H1 (cell line): ENCODE results near the gene CXCL5. TPM values are rescaled to one million over a fixed set of nuclear protein-coding genes. Genes with fewer than 3 reads are reported as not detected.

Source experiments
- CTCF ChIA-PET: fragments of 300-600 bp; sonication (Branson Sonifier 250); formaldehyde crosslinking; loops from one replicate; lab custom pipeline; 2021; ENCODE audit not compliant: partially characterized antibody; lab: Charles Lee
- POLR2A ChIA-PET: fragments of 300-600 bp; sonication (Branson Sonifier 250); formaldehyde crosslinking; loops from one replicate; lab custom pipeline; 2021; ENCODE audit warnings: inconsistent platforms; ENCODE audit not compliant: partially characterized antibody; lab: Charles Lee
- DNase-seq, 2 experiments: peaks; one replicate each; pipeline versions ENCODE4 v3.0.0 to v3.0.0-alpha.2; 2010 to 2022; ENCODE audit warnings: low spot score in 2 of 2, low read depth in 1 of 2, mixed read lengths in 1 of 2
- FAIRE-seq: peaks from 2 replicates; lab custom pipeline; 2011; peaks lifted over from hg19 to GRCh38; lab: Jason Lieb, UNC
- H2AFZ ChIP-seq: 2 replicates; pipeline ENCODE4 v1.8.1; 2012; ENCODE audit warnings: low read length, inconsistent platforms
- H2AK5ac ChIP-seq: 2 replicates; pipeline ENCODE4 v1.6.1; 2013; ENCODE audit warnings: low read depth, low read length
- H2BK120ac ChIP-seq: replicated peaks from 2 replicates; pipeline ENCODE3; 2013; ENCODE audit warnings: low read depth, low read length, inconsistent platforms
- H2BK12ac ChIP-seq: 2 replicates; pipeline ENCODE4 v1.6.1; 2013; ENCODE audit warnings: low read depth, low read length
- H2BK15ac ChIP-seq: 2 replicates; pipeline ENCODE4 v1.6.1; 2013; ENCODE audit warnings: low read length
- H2BK20ac ChIP-seq: 2 replicates; pipeline ENCODE4 v1.6.1; 2013; ENCODE audit warnings: low read length
- H2BK5ac ChIP-seq: 2 replicates; pipeline ENCODE4 v1.6.1; 2013; ENCODE audit warnings: low read depth, low read length
- H3K14ac ChIP-seq: 2 replicates; pipeline ENCODE4 v1.6.1; 2013; ENCODE audit warnings: inconsistent platforms; ENCODE audit not compliant: insufficient read length
- H3K18ac ChIP-seq: 2 replicates; pipeline ENCODE4 v1.6.1; 2013; ENCODE audit warnings: low read length; ENCODE audit errors: extremely low read depth
- H3K23ac ChIP-seq: 2 replicates; pipeline ENCODE4 v1.6.1; 2013; ENCODE audit warnings: inconsistent platforms; ENCODE audit not compliant: insufficient read length
- H3K23me2 ChIP-seq: 2 replicates; pipeline ENCODE4 v1.6.1; 2013; ENCODE audit warnings: low read depth, low read length
- H3K27ac ChIP-seq: 2 replicates; pipeline ENCODE4 v1.6.1; 2011; ENCODE audit warnings: low read depth, low read length, inconsistent platforms
- H3K27me3 ChIP-seq, 4 experiments: replicated peaks in 1 of 4; 1 replicate in 1 of 4; 2 replicates in 3 of 4; pipeline versions ENCODE4 v1.6.1 to v1.8.1; 2011 to 2013; ENCODE audit warnings: low read length in 3 of 4, mild to moderate bottlenecking in 3 of 4, inconsistent platforms in 2 of 4, mixed read lengths in 2 of 4, moderate library complexity in 1 of 4; ENCODE audit not compliant: control insufficient read depth in 3 of 4, insufficient read depth in 3 of 4; ENCODE audit errors: extremely low read depth in 1 of 4
- H3K36me3 ChIP-seq, 4 experiments: 2 replicates each; pipeline versions ENCODE4 v1.6.1 to v1.8.1; 2011 to 2013; ENCODE audit warnings: mild to moderate bottlenecking in 4 of 4, low read length in 3 of 4, moderate library complexity in 2 of 4, control low read depth in 1 of 4, inconsistent platforms in 1 of 4; ENCODE audit not compliant: insufficient read depth in 4 of 4, control insufficient read depth in 2 of 4
- H3K4ac ChIP-seq: replicated peaks from 2 replicates; pipeline ENCODE3; 2013; ENCODE audit warnings: low read length, low read depth, mixed read lengths, inconsistent platforms; ENCODE audit not compliant: insufficient read length
- H3K4me1 ChIP-seq, 4 experiments: replicated peaks in 1 of 4; 1 replicate in 1 of 4; 2 replicates in 3 of 4; pipeline versions ENCODE4 v1.6.1 to v1.8.1; 2011 to 2013; ENCODE audit warnings: low read length in 3 of 4, inconsistent platforms in 2 of 4, mixed read lengths in 1 of 4; ENCODE audit not compliant: insufficient read depth in 4 of 4, control insufficient read depth in 3 of 4
- H3K4me2 ChIP-seq, 2 experiments: 2 replicates each; pipeline versions ENCODE4 v1.6.1 to v1.8.1; 2011 to 2013; ENCODE audit warnings: low read depth in 2 of 2, low read length in 2 of 2, control low read depth in 1 of 2, inconsistent platforms in 1 of 2, mild to moderate bottlenecking in 1 of 2; ENCODE audit not compliant: insufficient read depth in 1 of 2
- H3K4me3 ChIP-seq, 4 experiments: fragments of 200-600, 300-600 bp in 1 of 4; sonication (generic), shearing (Covaris generic), sonication (Bioruptor Twin) in 1 of 4; 2 replicates each; pipeline versions ENCODE4 v1.5.1 to v1.8.1; 2011 to 2016; ENCODE audit warnings: low read length in 4 of 4, low read depth in 3 of 4, control low read depth in 2 of 4, inconsistent platforms in 2 of 4, mild to moderate bottlenecking in 2 of 4, mixed read lengths in 1 of 4, moderate library complexity in 1 of 4; ENCODE audit not compliant: insufficient read depth in 2 of 4; ENCODE audit errors: extremely low read depth in 1 of 4
- H3K56ac ChIP-seq: replicated peaks from 2 replicates; pipeline ENCODE3; 2013; ENCODE audit warnings: low read depth, mild to moderate bottlenecking, mixed read lengths, low read length, inconsistent platforms; ENCODE audit not compliant: insufficient read length
- H3K79me1 ChIP-seq: 2 replicates; pipeline ENCODE4 v1.6.1; 2013; ENCODE audit warnings: low read depth, low read length, control low read depth
- H3K79me2 ChIP-seq, 2 experiments: 2 replicates each; pipeline versions ENCODE4 v1.6.1 to v1.8.1; 2012 to 2013; ENCODE audit warnings: low read length in 2 of 2, mild to moderate bottlenecking in 2 of 2, inconsistent platforms in 1 of 2; ENCODE audit not compliant: insufficient read depth in 2 of 2, control insufficient read depth in 1 of 2
- H3K9ac ChIP-seq, 4 experiments: replicated peaks in 1 of 4; 1 replicate in 1 of 4; 2 replicates in 3 of 4; pipeline versions ENCODE4 v1.6.1 to v1.8.1; 2011 to 2013; ENCODE audit warnings: low read depth in 3 of 4, low read length in 3 of 4, control low read depth in 2 of 4, mild to moderate bottlenecking in 2 of 4, moderate library complexity in 2 of 4, inconsistent platforms in 1 of 4; ENCODE audit errors: extremely low read depth in 1 of 4
- H3K9me3 ChIP-seq, 2 experiments: 2 replicates each; pipeline versions ENCODE4 v1.6.1 to v1.8.1; 2012 to 2013; ENCODE audit warnings: mild to moderate bottlenecking in 2 of 2, moderate library complexity in 2 of 2, control low read depth in 1 of 2, inconsistent platforms in 1 of 2, low read depth in 1 of 2, low read length in 1 of 2, mixed read lengths in 1 of 2; ENCODE audit not compliant: insufficient read depth in 2 of 2
- H4K20me1 ChIP-seq, 2 experiments: replicated peaks in 1 of 2; 2 replicates each; pipeline versions ENCODE3 to v1.8.1; 2011 to 2013; ENCODE audit warnings: inconsistent platforms in 2 of 2, low read length in 2 of 2, mild to moderate bottlenecking in 1 of 2; ENCODE audit not compliant: insufficient read depth in 2 of 2, control insufficient read depth in 1 of 2
- H4K5ac ChIP-seq: 2 replicates; pipeline ENCODE4 v1.6.1; 2013; ENCODE audit warnings: low read length, low read depth, mixed read lengths, inconsistent platforms; ENCODE audit not compliant: insufficient read length
- H4K8ac ChIP-seq: 2 replicates; pipeline ENCODE4 v1.8.0; 2013; ENCODE audit warnings: mild to moderate bottlenecking, moderate library complexity, low read length, inconsistent platforms; ENCODE audit not compliant: insufficient read depth; ENCODE audit errors: extremely low read depth
- H4K91ac ChIP-seq: replicated peaks from 2 replicates; pipeline ENCODE3; 2013; ENCODE audit warnings: low read length, mixed read lengths, inconsistent platforms; ENCODE audit not compliant: insufficient read length
- CBX5 ChIP-seq: fragments of 300-800, 300-1000 bp; sonication (generic); IDR thresholded peaks from 2 replicates; pipeline ENCODE4 v1.7.1; 2016; ENCODE audit warnings: antibody characterized with exemption, low read length, low read depth
- HDAC2 ChIP-seq, 2 experiments: fragments of 300-600 bp in 1 of 2; sonication (generic) in 1 of 2; IDR thresholded peaks; 2 replicates each; pipeline ENCODE4 v1.6.1; 2011 to 2012; ENCODE audit warnings: low read depth in 2 of 2, low read length in 2 of 2, mild to moderate bottlenecking in 2 of 2, moderate library complexity in 2 of 2, borderline replicate concordance in 1 of 2, inconsistent platforms in 1 of 2
- JUN ChIP-seq: IDR thresholded peaks from 2 replicates; pipeline ENCODE4 v1.6.1; 2011; ENCODE audit warnings: low read depth, mild to moderate bottlenecking, improper control_type of control experiment, low read length
- POLR2AphosphoS5 ChIP-seq: IDR thresholded peaks from 2 replicates; pipeline ENCODE4 v1.6.1; 2011; ENCODE audit warnings: low read depth, low read length
- SAP30 ChIP-seq: fragments of 300-600 bp; sonication (generic); IDR thresholded peaks from 2 replicates; pipeline ENCODE4 v1.7.1; 2012; ENCODE audit warnings: low read length, moderate library complexity, mild to moderate bottlenecking, inconsistent platforms; ENCODE audit not compliant: insufficient read depth, insufficient replicate concordance
- SRF ChIP-seq: IDR thresholded peaks from 2 replicates; pipeline ENCODE4 v1.6.1; 2011; ENCODE audit warnings: mild to moderate bottlenecking, low read depth, low read length, moderate library complexity
- TBP ChIP-seq: IDR thresholded peaks from 2 replicates; pipeline ENCODE4 v1.6.1; 2011; ENCODE audit warnings: low read depth, low read length, improper control_type of control experiment
- TCF12 ChIP-seq: IDR thresholded peaks from 2 replicates; pipeline ENCODE4 v1.6.1; 2011; ENCODE audit warnings: low read depth, mild to moderate bottlenecking, low read length
- WGBS, 2 experiments: shearing (Covaris generic) in 1 of 2; methylation state at CpG; one replicate each; pipeline versions ENCODE4 v1.1.6 to v1.1.7; 2013 to 2015; ENCODE audit warnings: low lambda C conversion rate in 2 of 2, mixed read lengths in 2 of 2, inconsistent platforms in 1 of 2, low coverage in 1 of 2, missing lambda C conversion rate in 1 of 2; ENCODE audit not compliant: insufficient replicate concordance in 2 of 2, insufficient coverage in 1 of 2, insufficient read length in 1 of 2; ENCODE audit errors: extremely low coverage in 1 of 2, missing lambda C conversion rate in 1 of 2; 5-methylcytosine and 5-hydroxymethylcytosine counted together
- polyA plus RNA-seq, 7 experiments: library from polyadenylated mRNA; depleted of rRNA in 3 of 7; stranded (reverse) in 5 of 7; unstranded in 2 of 7; fragments of >200 nt in 5 of 7; fragments of 200-250 nt in 2 of 7; gene quantifications; 1 replicate in 5 of 7; 2 replicates in 1 of 7; 4 replicates in 1 of 7; pipeline versions ENCODE4 v1.2.1 to v1.2.3, GENCODE V29; 2011 to 2013; ENCODE audit warnings: missing spikeins in 2 of 7, mixed read lengths in 2 of 7
- total RNA-seq: library from RNA; stranded (reverse); fragmentation: NEBNext Ultra II Directional; extraction: Animal tissue kit (Norgen Biotek cat#: 25700); gene quantifications from 2 replicates; pipeline ENCODE4 v1.2.1, GENCODE V29; 2021

The CXCL5 gene
- total and polyA plus RNA-seq, 2 of the 8 experiments (the other 6 are each of a cell fraction or from before 2014, with no cell fraction given), result 10.9 to 15.6 TPM

- H3K9ac ChIP-seq, result no peak overlapping the region
- peak overlapping the region; percentile 82 for H4K5ac ChIP-seq
- no peak overlapping the region; the same call in 1 of the 2 replicates for H3K18ac ChIP-seq
- H2AFZ ChIP-seq, result no peak overlapping the region
- peaks cover 0 to 22% (median 7%) of the 10 kb centered on the region in 4 experiments; a peak in 4 of 7 replicates for H3K4me1 ChIP-seq
- H3K14ac ChIP-seq, result no peak overlapping the region
- H3K79me1 ChIP-seq, result no peaks in the 10 kb centered on the region
- H2BK5ac ChIP-seq, result peak overlapping the region; percentile 19; the same call in 1 of the 2 replicates
- no peak overlapping the region for H3K4me3 ChIP-seq
- no peak overlapping the region for H4K91ac ChIP-seq
- FAIRE-seq (no peak), DNase-seq (no peak)
- no peak overlapping the region for H2BK20ac ChIP-seq
- no peak overlapping the region for H2AK5ac ChIP-seq
- H3K23ac ChIP-seq, result no peak overlapping the region
- ChIA-PET CTCF (interaction anchor here (1.5 to 2.4 kb wide), 2 partner anchors 9 to 21 kb away, joined by 3 to 13 read pairs; no protein-coding TSS in a partner anchor), POLR2A (interaction anchor here (1.0 to 3.0 kb wide), 3 partner anchors 12 to 53 kb away, joined by 3 to 37 read pairs (median 4); partner anchors contain the start of genes CXCL3 and CXCL5)
- H2BK120ac ChIP-seq, result no peak overlapping the region
- H2BK15ac ChIP-seq, result no peak overlapping the region
- H2BK12ac ChIP-seq, result no peak overlapping the region
- H3K79me2 ChIP-seq, result no peaks in the 10 kb centered on the region
- H3K23me2 ChIP-seq, result no peaks in the 10 kb centered on the region
- no peaks in the 10 kb centered on the region; a peak in 1 of 8 replicates for H3K36me3 ChIP-seq
- no peak for TF ChIP-seq SRF
- TF ChIP-seq CBX5, result no peak
- TF ChIP-seq JUN, result no peak
- TF ChIP-seq TBP, result 0 out of 2 replicates have a peak, but pooled peaks have one; percentile 11
- TF ChIP-seq TCF12, result no peak
- peak in 1 of 2 experiments; percentile 11; a peak in 1 of 4 replicates for TF ChIP-seq HDAC2 (IDR thresholded peaks at IDR 0.05; ENCODE audit: borderline replicate concordance in 1 of 2, low read depth in 2 of 2, low read length in 2 of 2)
- no peak for TF ChIP-seq SAP30
- peak; percentile 17; the same call in 1 of the 2 replicates for TF ChIP-seq POLR2AphosphoS5
- H3K56ac ChIP-seq, result no peak overlapping the region
- no peaks in the 10 kb centered on the region for H4K20me1 ChIP-seq
- H3K9me3 ChIP-seq, result no peaks in the 10 kb centered on the region
- no peak overlapping the region for H4K8ac ChIP-seq
- peak overlapping the region; percentile 25; the same call in 1 of the 2 replicates for H3K27ac ChIP-seq
- H3K27me3 ChIP-seq, result no peaks in the 10 kb centered on the region
- 4% methylated on average over 1 of the region's 1 CpG; no CpG with 5 or more reads in 1 of the 2 experiments for WGBS, 2 experiments
- H3K4me2 ChIP-seq, result peak overlapping the region; percentile 19 to 41; a peak in 3 of 4 replicates
- no peak overlapping the region for H3K4ac ChIP-seq
Measured at GRCh38 chr4:73985528-73985852, 13.0 kb downstream of the CXCL5 start.
